Spinal cord (tissue), 10 donors: Measurements from ENCODE around the gene AGAP6. TPM values are rescaled to one million over a fixed set of nuclear protein-coding genes. Genes with fewer than 3 reads are reported as not detected.
"Not testable (repeated sequence)": the region's sequence is repeated elsewhere in the genome, so short reads cannot be mapped to it uniquely, and the experiment has no call there.

Experiments
- DNase-seq, 6 donors: peaks; one replicate each; pipeline versions ENCODE4 v3.0.0 to v3.0.0-alpha.2; 2013 to 2015; ENCODE audit warnings: low spot score in 6 of 6, low read depth in 4 of 6
- H3K27ac ChIP-seq: one replicate; pipeline ENCODE4 v1.5.1; 2013; ENCODE audit warnings: low read depth, low read length, control low read depth
- H3K27me3 ChIP-seq: one replicate; pipeline ENCODE4 v1.6.1; 2013; ENCODE audit warnings: low read length; ENCODE audit not compliant: control insufficient read depth, insufficient read depth
- H3K36me3 ChIP-seq: one replicate; pipeline ENCODE4 v1.6.1; 2013; ENCODE audit warnings: low read length; ENCODE audit not compliant: control insufficient read depth, insufficient read depth
- H3K4me1 ChIP-seq: one replicate; pipeline ENCODE4 v1.6.1; 2013; ENCODE audit warnings: low read length; ENCODE audit not compliant: control insufficient read depth, insufficient read depth
- H3K4me3 ChIP-seq: one replicate; pipeline ENCODE4 v1.5.1; 2013; ENCODE audit warnings: low read depth, low read length, control low read depth
- H3K9me3 ChIP-seq: one replicate; pipeline ENCODE4 v1.6.1; 2013; ENCODE audit warnings: low read length; ENCODE audit not compliant: control insufficient read depth, insufficient read depth
- WGBS: methylation state at CpG from one replicate; pipeline ENCODE4 v1.1.5; 2013; ENCODE audit warnings: missing lambda C conversion rate; ENCODE audit not compliant: insufficient coverage; 5-methylcytosine and 5-hydroxymethylcytosine counted together
- polyA plus RNA-seq, 2 donors: library from polyadenylated mRNA; unstranded; fragments of 120-200 nt; gene quantifications; one replicate each; pipeline ENCODE4 v1.2.1, GENCODE V29; 2013; ENCODE audit not compliant: insufficient read length in 2 of 2
- small RNA-seq: library from RNA; depleted of rRNA; stranded (forward); fragments of <200 nt; gene quantifications from one replicate; pipeline ENCODE3, GENCODE V24; 2014; ENCODE audit warnings: low replicate concordance
- total RNA-seq, 2 donors: library from RNA; depleted of rRNA in 1 of 2; stranded (reverse); fragments of 120-200 nt in 1 of 2; fragments of >200 nt in 1 of 2; gene quantifications; one replicate each; pipeline versions ENCODE4 v1.2.3 to v1.2.4, GENCODE V29; 2013 to 2014
- donor health status: healthy.

Gene AGAP6
- total and polyA plus RNA-seq, 4 donors, result 5.4 to 37.3 (median 18.0) TPM

GRCh38 chr10:50051995-50052660 is 63.9 kb downstream of the AGAP6 start:
- not testable (repeated sequence) for H3K27ac ChIP-seq, H3K36me3 ChIP-seq, H3K9me3 ChIP-seq, H3K4me1 ChIP-seq, H3K4me3 ChIP-seq, H3K27me3 ChIP-seq, DNase-seq
- WGBS, result no CpG with 5 or more reads among the region's 3 CpGs

GRCh38 chr10:50052778-50053376 is 64.7 kb downstream of the AGAP6 start:
- not testable (repeated sequence) for H3K4me3 ChIP-seq, H3K27ac ChIP-seq, H3K4me1 ChIP-seq, H3K36me3 ChIP-seq, H3K27me3 ChIP-seq, DNase-seq, H3K9me3 ChIP-seq
- WGBS, result 43% methylated on average over 1 of the region's 6 CpGs

GRCh38 chr10:50055494-50056292 is 67.5 kb downstream of the AGAP6 start:
- not testable (repeated sequence) for H3K4me3 ChIP-seq, H3K27ac ChIP-seq, H3K27me3 ChIP-seq, DNase-seq, H3K36me3 ChIP-seq, H3K9me3 ChIP-seq, H3K4me1 ChIP-seq
- 67% methylated on average over 1 of the region's 5 CpGs for WGBS

GRCh38 chr10:50056654-50057053 is 68.4 kb downstream of the AGAP6 start:
- H3K27ac ChIP-seq, H3K9me3 ChIP-seq, DNase-seq, H3K36me3 ChIP-seq, H3K4me1 ChIP-seq, H3K4me3 ChIP-seq, H3K27me3 ChIP-seq: not testable (repeated sequence)
- WGBS, result no CpG with 5 or more reads among the region's 8 CpGs

GRCh38 chr10:50058727-50059126 is 70.5 kb downstream of the AGAP6 start:
- H3K4me1 ChIP-seq, H3K27me3 ChIP-seq, H3K4me3 ChIP-seq, H3K36me3 ChIP-seq, H3K9me3 ChIP-seq, H3K27ac ChIP-seq, DNase-seq: not testable (repeated sequence)
- no CpG with 5 or more reads among the region's 1 CpG for WGBS

GRCh38 chr10:50059946-50060345 is 71.7 kb downstream of the AGAP6 start:
- not testable (repeated sequence) for H3K4me3 ChIP-seq, H3K27ac ChIP-seq, H3K27me3 ChIP-seq, H3K9me3 ChIP-seq, H3K4me1 ChIP-seq, H3K36me3 ChIP-seq, DNase-seq
- 84% methylated on average over 5 of the region's 10 CpGs for WGBS

Small RNA genes lying within 50 kb of the gene (small RNA-seq; reads per million reads assigned to genes)
- not detected for gene RNA5SP317
- gene SNORA74C-2, result not detected

Other genes with a start within 250 kb of the AGAP6 start
- 10 to 100 TPM; 23.2 to 23.3 TPM for gene OGDHL, start 226.1 kb upstream of the AGAP6 start, total RNA-seq
- 10 to 100 TPM; 26.1 to 27.9 TPM for gene OGDHL, start 226.1 kb upstream of the AGAP6 start, polyA plus RNA-seq
- gene PARG, start 46.4 kb upstream of the AGAP6 start, total RNA-seq, result 10 to 100 TPM; 46.2 to 69.5 TPM
- gene PARG, start 46.4 kb upstream of the AGAP6 start, polyA plus RNA-seq, result 10 to 100 TPM; 27.4 to 27.8 TPM
- gene TIMM23B, start 46.4 kb upstream of the AGAP6 start, total RNA-seq, result 10 to 100 TPM; 17.5 to 19.2 TPM
- 10 to 100 TPM in 1 of 2 donors, 1 to 10 TPM in 1; 8.9 to 23.3 TPM for gene TIMM23B, start 46.4 kb upstream of the AGAP6 start, polyA plus RNA-seq
- gene WASHC2A, start 79.5 kb downstream of the AGAP6 start, total RNA-seq, result 10 to 100 TPM; 39.9 to 42.9 TPM
- gene WASHC2A, start 79.5 kb downstream of the AGAP6 start, polyA plus RNA-seq, result 10 to 100 TPM; 37.4 to 39.8 TPM